ENCODE results near the gene CDKN2B.
"Not testable (repeated sequence)": the region's sequence is repeated elsewhere in the genome, so short reads cannot be mapped to it uniquely, and the experiment has no call there.

The CDKN2B gene, protein sequence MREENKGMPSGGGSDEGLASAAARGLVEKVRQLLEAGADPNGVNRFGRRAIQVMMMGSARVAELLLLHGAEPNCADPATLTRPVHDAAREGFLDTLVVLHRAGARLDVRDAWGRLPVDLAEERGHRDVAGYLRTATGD

DNA sequence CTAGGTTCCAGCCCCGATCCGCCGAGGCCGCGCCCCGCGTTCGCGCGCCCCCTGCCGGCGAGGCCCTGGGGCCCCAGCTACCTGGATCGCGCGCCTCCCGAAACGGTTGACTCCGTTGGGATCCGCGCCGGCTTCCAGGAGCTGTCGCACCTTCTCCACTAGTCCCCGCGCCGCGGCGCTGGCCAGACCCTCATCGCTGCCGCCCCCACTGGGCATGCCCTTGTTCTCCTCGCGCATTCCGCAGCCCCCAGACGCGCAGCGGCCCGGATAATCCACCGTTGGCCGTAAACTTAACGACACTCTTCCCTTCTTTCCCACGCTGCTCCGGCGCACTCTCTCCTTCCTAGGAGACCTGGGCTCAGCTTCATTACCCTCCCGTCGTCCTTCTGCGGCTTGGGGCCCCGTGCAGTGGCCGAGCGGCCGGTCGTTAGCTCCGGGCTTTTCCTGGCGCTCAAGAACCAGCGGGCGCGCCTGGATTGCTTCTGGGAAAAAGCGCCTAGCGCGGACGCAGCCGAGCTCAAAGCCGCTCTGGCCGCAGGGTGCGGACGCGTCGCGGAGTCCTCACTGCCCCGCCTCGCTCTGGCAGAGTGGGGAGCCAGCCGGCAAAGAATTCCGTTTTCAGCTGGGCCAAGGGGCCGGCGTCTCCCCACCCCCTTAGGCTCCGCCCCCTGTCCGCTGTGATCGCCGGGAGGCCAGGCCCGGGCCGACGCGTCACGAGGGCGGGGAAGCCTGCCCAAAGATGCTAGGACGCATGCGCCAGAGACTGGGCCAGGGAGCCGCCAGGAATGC, at the start of gene CDKN2B:
CDKN2B (minus strand) TSS at position 589 of the 789 bp plus-strand sequence; CDS start at position 237, 352 bp downstream.
- DNase-seq (ENCODE audit: low spot score): peak; percentile 86

DNA sequence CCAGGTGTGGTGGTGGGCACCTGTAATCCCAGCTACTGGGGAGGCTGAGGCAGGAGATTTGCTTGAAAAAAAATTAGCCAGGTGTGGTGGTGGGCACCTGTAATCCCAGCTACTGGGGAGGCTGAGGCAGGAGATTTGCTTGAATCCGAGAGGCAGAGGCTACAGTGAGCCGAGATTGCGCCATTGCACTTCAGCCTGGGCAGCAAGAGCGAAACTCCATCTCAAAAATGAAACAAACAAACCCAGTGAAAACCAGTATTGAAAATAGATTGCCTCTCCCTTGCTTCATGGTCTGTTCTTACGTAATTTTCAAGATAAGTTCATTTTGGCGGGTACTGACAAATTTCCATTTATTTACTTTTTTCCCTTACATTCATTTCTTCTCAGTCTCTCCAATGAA, 48.9 kb upstream of the CDKN2B start:
- not testable (repeated sequence) for DNase-seq (ENCODE audit: low spot score)

DNA sequence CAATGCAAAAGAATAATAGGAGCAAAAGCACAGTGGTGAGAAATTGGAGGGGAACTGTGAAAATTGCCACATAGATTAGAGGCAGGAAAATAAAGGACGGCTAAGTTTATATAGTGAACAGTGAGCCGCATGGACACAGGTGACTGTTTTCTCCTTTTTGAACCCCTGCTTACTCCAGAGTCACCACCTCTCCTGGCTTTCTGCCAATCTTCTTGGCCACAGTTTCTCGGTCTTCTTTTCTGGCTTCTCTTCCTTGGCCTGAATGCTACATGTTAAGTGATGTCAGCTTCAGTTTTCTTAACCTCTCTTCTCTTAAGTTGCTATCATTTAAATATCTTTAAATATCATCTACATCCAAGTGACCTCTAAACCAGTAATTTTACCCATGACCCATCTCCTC, 47.3 kb upstream of the CDKN2B start:
- no peak for DNase-seq (ENCODE audit: low spot score)

DNA sequence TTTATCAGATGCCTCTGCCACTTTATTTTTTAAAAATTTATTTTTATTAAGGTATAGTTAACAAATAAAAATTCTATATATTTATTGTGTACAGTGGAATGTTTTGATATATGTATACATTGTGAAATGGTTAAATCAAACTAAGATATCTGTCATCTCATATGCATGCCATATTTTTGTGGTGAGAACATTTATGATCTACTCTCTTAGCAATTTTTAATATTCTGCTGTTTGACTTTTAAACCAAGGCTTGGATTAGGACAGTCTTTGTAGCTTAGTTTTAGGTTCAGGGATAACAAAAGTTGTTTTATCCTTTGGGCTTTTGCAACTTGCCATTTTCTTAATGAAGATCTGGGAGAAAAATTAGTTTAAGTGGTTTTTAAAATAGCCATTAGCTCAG, 46.0 kb upstream of the CDKN2B start:
- no peak for DNase-seq (ENCODE audit: low spot score)

DNA sequence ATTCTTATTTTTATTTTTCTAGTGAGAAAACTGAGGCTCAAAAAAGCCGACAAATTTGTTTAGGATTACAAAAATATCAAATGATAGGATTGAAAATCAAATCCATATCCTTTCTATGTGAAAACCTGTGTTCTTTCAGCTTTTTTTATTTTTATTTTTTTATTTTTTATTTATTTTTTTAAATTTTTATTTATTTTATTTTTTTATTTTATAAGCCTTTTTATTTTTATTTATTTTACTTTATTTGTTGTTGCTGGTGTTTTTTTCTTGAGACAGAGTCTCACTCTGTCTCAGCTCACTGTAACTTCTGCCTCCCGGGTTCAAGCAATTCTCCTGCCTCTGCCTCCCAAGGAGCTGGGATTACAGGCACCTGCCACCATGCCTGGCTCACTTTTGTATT, 45.4 kb upstream of the CDKN2B start:
- DNase-seq (ENCODE audit: low spot score): no peak

DNA sequence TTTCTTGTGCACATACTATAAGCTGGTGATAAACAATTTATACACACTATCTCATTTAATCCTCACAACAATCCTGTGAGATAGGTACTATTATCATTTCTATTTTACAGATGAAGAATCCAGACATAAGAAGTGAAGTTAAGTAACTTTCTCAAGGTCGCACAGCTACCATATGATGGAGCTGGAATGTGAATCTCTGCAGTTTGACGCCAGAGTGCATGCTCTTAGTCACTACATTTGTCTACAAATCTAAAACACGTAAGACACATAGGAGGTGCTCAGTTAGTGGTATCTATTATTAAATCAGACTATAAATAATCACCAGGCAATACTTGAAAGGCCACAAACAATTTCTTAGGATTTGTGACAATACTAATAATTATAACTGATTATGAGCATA, 45.0 kb upstream of the CDKN2B start:
- no peak for DNase-seq (ENCODE audit: low spot score)

DNA sequence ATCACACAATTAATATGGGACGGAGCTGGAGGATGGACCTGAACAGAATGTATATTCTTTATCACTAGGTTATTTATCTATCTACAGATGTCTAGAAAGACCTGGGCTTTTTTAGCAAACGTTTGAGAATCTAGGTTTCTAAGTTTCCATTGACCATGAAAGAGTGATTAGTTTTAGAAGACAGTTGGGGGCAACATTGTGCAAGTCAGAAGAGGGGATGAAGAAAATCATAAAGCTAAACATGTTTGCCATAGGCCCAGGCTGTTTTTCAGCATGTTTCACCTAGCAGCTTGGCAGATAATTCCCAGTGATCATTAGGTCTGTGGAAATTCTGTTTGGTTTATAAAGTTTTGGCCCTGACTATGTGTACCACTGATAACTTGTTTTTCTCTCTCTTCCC, 44.1 kb upstream of the CDKN2B start:
- DNase-seq (ENCODE audit: low spot score): no peak

DNA sequence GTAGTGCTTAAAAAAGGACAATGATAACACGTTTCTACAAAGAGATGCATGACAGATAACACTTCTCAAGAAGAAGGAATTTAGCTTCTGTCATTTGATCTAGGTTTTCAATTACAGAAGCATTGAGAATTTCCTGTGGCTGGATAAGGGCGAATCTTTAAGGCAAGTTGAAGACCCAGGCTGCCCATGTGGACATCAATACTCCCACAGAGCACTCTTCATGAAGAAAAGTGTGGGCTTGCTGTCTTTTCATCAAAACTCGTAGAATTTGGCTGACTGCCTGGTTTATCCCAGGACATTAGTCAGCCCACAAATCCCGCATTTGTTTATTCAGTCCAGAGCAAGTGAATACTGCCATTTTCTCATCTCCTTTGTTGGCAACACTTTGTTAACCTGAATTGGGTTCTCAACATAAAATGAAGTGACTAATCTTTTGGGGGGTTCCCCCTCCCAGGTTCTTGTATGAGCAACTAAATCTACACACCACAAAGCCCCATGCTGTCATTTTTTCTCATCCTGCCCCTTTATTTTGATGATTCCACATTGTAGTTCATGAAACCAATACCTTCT, 43.4 kb upstream of the CDKN2B start:
- DNase-seq (ENCODE audit: low spot score): no peak

DNA sequence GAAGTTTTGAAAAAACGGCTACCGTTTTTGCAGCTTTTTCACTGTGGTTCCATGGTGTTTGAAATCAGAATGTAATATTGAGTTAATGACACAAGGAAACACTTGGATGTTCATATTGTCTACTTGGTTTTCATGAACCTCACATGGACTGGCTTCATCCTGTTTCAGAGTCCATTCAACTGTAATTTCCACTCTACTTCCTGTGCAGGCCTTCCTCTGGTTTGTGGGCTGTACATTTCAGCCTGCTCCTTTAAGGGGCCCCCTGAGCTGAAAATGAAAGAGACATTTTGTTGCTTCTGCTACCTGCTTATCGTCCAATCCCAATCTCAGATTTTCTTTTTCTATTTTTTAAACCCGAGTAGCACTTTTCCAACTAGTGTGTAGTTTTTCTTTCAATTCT, 41.8 kb upstream of the CDKN2B start:
- DNase-seq (ENCODE audit: low spot score): no peak

DNA sequence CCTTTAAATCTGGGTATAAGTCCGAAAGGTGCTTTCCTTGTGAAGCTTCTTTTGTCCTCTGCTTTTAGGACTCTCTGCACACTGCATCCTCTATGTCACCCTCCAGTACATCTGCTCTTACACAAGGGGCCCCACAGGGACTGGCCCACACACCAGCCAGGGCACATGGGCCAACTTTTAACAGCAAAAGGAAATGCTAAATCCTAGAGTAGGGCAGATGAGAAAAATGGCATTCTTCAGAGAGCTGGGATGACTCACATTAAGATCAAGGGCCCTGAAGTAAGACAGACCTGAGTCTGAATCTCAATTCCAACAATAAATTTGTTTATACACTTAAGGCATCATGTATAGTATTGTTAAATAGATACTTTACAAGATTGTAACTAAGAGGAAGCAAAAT, 40.3 kb upstream of the CDKN2B start:
- no peak for DNase-seq (ENCODE audit: low spot score)

DNA sequence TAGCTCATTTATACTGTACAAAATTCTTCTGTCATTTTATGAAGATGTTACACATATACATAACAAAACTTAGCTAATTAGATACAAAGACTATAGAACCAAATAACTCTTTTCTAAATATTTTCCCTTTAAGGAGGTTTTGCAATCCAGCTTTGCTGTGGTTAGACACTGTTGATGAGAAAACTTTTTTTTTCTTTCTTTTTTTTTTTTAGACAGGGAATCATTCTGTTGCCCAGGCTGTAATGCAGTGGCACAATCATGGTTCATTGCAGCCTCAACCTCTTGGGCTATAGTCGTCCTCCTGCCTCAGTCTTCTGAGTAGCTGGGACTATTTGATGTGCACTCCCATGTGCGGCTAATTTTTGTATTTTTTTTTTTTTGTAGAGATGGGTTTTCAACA, 38.5 kb upstream of the CDKN2B start:
- DNase-seq (ENCODE audit: low spot score): no peak

DNA sequence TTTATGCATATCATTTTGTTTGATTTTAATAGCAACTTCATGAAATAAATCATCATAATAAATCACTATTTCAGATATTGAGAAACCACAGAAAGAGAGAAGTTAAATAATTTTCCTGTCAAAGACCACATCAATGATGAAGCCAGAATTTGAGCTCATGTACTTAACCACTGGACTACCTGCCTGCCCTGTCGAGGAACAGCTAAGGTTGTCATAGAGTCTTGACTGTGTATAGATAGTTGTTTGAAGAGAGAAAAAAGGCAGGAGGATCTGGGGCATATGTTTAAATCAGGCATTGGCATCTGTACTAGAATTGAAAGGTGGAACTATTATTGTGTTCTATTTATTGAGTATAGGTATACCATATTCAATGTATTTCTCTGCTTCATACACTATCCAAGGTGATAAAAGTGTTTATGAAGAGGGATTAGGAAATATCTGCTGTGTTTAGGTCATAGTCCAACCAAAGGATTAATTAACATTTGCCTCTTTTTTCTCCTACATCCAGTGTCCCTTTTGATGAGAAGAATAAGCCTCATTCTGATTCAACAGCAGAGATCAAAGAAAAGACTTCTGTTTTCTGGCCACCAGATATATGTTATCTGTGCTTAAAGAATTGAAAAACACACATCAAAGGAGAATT, 37.3 kb upstream of the CDKN2B start:
- no peak for DNase-seq (ENCODE audit: low spot score)

DNA sequence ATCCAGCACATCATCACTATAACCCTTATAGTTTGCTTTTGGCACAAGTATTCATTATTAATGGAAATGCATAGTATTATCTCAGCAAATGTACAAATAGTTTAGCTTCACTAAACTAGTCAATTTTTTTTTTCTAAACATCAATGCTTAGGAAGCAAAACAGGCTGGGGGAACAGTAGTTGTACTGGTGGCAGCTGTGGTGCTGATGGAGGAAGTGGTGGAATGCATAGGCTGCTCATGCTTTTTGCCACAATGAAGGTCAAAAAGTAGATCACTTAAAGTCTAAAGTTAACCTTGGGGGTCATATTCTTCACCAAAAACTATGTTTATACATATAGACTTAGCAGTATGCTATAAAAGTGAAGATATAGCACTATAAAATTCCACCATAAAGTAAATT, 36.3 kb upstream of the CDKN2B start:
- DNase-seq (ENCODE audit: low spot score): no peak

DNA sequence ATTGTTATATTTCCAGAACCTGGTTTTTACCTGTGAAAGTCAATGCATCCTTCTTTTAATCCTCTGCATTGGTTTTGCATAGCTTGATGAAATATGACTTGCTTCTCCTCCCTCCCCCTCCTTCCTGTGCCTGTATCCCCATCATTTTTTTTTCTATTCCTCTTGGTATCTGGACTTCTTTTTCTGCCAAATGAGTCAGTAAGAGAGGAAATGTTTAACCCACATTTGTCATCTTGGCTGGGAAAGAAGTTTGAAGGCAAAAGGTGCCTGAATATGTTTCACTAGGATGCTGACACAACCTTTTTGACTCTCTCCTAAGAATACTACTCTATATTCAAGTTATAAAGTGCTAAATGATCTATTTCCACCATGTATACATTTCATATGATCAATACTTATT, 35.5 kb upstream of the CDKN2B start:
- no peak for DNase-seq (ENCODE audit: low spot score)

DNA sequence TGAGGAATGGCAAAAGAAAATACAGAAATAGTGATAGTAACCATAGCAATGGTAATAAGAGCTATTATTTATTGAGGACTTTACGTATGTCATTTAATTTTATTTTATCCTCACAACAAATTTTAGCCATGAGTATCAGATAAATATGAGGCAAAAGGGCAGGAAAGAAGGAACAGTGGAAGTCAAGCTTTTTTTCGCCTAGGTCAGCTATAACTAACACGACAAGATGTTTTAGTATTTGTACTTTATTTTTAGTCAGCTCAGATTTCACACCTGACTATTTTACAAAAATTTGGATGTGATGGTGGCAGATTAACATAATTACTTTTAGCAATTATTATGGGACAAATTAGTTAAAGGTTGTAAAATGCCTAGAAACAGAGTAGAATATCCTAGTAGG, 34.8 kb upstream of the CDKN2B start:
- no peak for DNase-seq (ENCODE audit: low spot score)

DNA sequence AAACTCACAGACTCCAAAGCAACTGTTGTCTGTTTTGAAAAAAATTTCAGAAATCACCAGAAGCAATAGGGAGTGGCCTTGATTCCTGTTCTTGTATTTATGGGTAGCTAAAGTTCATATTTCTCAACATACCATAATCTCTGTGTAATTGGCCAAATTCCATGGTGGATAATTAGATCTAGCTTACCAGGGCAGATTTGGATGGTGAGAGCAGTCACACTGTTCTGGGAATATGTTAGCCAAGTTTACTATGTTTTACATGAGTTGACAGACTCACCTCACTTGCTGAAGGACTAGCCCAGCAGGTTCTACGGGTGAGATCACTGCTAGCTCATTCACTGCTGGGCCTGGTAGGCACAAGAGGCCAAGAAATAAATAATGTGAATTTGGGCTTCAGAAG, 32.7 kb upstream of the CDKN2B start:
- no peak for DNase-seq (ENCODE audit: low spot score)

DNA sequence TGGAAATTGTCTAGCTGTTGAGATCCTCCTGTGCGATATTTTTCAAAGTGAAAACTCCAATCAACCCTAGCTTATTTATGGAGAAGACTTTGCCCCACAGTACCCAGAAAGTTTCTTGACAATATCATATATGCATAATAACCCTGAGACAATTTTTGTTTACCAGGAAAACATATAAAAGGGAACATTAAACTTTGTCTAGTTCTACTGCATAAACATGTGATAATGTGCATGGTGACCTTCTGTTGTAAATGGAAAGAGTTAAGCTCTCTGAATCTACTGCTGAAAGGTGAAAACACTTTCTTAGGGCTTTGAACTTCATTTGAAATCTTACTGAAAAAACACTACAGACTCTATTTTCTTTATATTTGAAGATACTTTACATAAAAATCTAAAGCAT, 32.2 kb upstream of the CDKN2B start:
- DNase-seq (ENCODE audit: low spot score): no peak

DNA sequence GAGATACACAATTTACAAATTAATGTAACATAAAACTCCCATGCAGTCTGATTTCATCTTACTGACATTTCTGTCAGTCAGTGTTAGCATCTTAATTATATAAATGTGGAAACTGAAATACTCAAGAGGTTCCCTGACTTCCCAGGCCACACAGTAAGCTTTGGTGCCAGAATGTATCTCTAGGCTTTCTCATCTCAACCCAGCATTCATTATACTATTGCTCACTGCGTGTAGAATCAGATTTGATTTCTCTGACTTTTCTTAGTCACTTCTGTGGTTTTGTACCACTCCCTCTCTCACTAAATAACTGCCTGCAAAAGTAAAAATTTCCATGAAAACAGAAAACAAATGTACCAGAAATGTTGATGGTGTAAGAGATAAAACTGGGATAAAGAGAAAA, 31.7 kb upstream of the CDKN2B start:
- DNase-seq (ENCODE audit: low spot score): no peak

DNA sequence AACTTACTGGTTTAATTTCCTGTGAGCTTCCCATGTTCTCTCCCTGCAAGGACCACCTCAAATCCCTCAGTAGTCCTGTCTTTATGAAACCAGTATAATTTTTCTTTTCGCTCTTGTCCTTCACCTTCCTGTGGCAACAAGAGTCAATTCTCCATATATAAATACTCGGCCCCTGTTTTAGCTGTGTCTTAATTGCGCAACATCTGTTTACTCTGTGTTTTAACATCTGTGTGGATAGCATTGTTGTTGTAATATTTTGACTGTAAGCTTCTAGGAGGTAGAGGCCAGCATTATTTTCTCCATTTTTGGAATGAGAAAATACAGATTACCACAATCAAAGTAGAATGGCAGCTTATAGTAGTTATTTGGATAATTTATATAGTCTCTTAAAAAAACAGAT, 30.2 kb upstream of the CDKN2B start:
- no peak for DNase-seq (ENCODE audit: low spot score)

DNA sequence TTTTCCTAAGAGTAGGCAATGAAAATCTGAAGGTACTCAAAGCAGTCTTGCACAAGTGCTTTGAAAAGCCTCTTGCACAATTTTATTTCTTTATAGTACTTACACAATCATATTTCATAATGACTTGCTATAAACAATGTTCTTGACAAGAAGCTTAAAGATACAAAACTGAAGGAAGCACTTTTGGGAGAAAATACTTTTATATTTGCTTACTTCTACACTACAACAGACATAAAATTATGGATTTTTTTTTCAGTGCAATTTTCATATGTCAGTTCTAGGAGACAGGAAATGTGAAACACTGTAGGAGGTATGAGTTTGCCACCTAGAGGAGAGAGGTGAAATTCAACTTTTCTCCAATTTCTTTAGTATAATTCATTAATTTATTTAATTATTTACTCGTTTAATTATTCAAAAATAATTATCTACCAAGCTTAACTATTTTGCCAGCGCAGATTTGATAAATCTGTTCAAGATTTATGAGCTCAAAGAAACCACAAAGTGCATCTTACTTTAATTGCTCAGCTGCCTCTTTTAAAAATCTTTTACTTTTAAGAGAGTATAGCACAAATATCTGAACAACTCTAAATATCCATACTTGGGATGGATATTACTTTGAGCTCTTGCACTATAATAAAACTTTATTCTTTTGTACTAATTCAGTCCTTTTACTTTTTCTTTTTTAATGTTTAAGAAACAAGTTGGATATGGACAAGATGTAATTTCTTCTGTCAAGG, 29.0 kb upstream of the CDKN2B start:
- no peak for DNase-seq (ENCODE audit: low spot score)

DNA sequence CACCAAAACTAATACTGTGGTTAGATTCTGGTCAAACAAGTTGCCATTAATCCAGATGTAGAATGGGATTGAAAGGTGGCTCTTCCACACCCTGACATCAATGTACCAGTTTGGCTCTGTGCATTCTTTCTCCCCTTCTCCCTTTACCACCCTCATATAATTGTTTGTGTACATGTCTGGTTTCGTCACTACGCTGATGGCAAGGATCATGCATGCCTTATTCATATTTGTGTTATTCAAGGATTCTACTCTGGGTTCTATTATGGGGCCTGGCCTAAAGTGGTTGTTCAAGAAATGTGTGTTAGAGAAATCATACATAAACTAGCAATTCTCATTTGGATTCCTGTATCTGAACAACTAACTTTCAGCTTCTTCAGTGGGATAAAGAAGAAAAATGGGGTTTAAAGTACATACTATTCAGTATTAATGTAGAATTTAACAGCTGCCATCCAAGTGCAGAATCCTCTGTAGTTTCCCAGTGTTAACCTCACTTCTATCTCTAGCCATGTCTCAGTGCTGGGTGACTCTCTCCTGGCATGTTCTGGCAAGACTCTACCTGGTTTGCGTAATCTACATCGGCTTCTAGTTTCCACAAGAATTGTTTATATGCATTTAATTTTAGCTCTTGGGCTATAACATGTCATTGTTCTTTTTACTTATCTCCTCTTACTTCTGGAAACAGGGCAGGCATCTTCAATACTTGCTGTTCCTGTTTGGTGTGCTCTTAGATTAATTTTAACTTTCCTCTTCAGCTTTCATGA, 27.9 kb upstream of the CDKN2B start:
- no peak for DNase-seq (ENCODE audit: low spot score)

DNA sequence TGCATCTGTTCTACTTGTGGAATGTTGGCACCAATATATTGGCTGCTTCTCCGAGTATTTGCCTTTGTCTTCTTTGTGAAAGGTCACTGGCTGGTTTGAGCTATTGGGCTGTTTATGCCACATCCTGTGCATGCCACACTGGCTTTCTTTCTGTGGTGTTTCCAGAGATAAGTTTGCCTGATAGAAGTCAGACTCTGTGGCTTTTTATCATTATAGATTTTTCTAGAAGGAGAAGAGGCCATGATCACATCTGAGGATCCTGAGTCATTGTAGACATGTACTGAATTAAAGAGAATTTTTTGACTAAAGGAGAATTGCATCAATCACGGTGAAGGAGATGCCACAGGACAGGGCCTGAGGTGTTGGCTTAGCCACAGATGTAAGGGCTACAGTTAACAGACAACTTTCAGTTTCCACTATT, 26.5 kb upstream of the CDKN2B start:
- no peak for DNase-seq (ENCODE audit: low spot score)

Data from left forelimb (tissue), 1 donor.